HUDEP-2 (cell line): ENCODE data around the gene EXOSC2.

Source experiments
- DNase-seq, 76 experiments: peaks; one replicate each; lab custom pipeline; 2025; ENCODE audit not compliant: unreplicated experiment in 76 of 76; lab: John Stamatoyannopoulos, UW

EXOSC2 gene

GRCh38 chr9:130693426-130694191 is at the start of gene EXOSC2:
EXOSC2 (plus strand) TSS chr9:130693780; CDS start chr9:130693792, 12 bp downstream.
- DNase-seq, result peak in 75 of 76 experiments; percentile 48 to 98 (median 95)

GRCh38 chr9:130651221-130651620 is 42.4 kb upstream of the EXOSC2 start:
- no peak for DNase-seq

GRCh38 chr9:130651752-130652151 is 41.8 kb upstream of the EXOSC2 start:
- DNase-seq, result no peak

- DNase-seq, result no peak
These were observed 38.7 kb upstream of the EXOSC2 start for GRCh38 chr9:130654879-130655278.

GRCh38 chr9:130658893-130659698 is 34.5 kb upstream of the EXOSC2 start:
- no peak for DNase-seq

GRCh38 chr9:130659699-130660248 is 33.8 kb upstream of the EXOSC2 start:
- no peak for DNase-seq

- DNase-seq, result no peak
These were observed 33.3 kb upstream of the EXOSC2 start for GRCh38 chr9:130660326-130660682.

- no peak for DNase-seq
These were observed 32.7 kb upstream of the EXOSC2 start for GRCh38 chr9:130660683-130661450.

- DNase-seq, result no peak
These were observed 32.0 kb upstream of the EXOSC2 start for GRCh38 chr9:130661451-130662098.

- DNase-seq, result peak in 2 of 76 experiments; percentile 6 to 9
These were observed 31.2 kb upstream of the EXOSC2 start for GRCh38 chr9:130662099-130662969.

- DNase-seq, result no peak
These were observed 30.7 kb upstream of the EXOSC2 start for GRCh38 chr9:130662970-130663257.

- DNase-seq, result peak in 5 of 76 experiments; percentile 5 to 21 (median 8)
These were observed 30.2 kb upstream of the EXOSC2 start for GRCh38 chr9:130663258-130663976.

GRCh38 chr9:130663977-130664250 is 29.7 kb upstream of the EXOSC2 start:
- DNase-seq, result no peak

- peak in 1 of 76 experiments; percentile 5 for DNase-seq
These were observed 29.1 kb upstream of the EXOSC2 start, which contains the start of gene PRDM12 for GRCh38 chr9:130664251-130665028. PRDM12 (plus strand) TSS chr9:130664594; CDS start chr9:130664654, 60 bp downstream.

GRCh38 chr9:130665029-130665430 is 28.6 kb upstream of the EXOSC2 start:
- DNase-seq, result no peak

- DNase-seq, result peak in 1 of 76 experiments; percentile 12
These were observed 27.9 kb upstream of the EXOSC2 start for GRCh38 chr9:130665431-130666392.
